ENCODE data around the gene MSN. TPM values are rescaled to one million over a fixed set of nuclear protein-coding genes. Genes with fewer than 3 reads are reported as not detected.
A peak's percentile ranks its signal among the peaks of the same experiment; 100 is the strongest.

Gene MSN
- total RNA-seq, 2 experiments from 2014 or later = 268 to 273 TPM

DNA sequence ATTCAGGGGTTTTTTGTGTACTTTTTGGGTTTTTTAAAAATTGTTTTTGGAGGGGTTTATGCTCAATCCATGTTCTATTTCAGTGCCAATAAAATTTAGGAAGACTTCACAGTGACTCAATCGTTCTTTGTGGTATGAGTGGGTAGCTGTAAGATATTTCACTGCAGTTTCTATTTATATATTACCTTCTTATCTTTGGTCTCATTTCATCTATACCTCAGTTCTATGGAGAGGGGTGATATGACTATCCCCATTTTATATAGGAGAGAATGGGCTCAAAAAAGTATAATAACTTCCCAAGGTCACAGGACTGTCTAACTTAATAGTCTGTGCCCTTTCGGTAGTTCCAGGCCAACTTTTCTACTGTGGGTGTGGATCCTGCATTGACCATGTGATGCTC, 74.4 kb downstream of the MSN start:
- H3K4me3 Mint-ChIP-seq = no peak overlapping the region
- POLR2A ChIA-PET = no interaction called here
- Histone ChIP-seq H3K9me3 (ENCODE audit: control insufficient read depth in 1 of 2, insufficient read depth in 1 of 2, low read length in 2 of 2) (no peaks in the 10 kb centered on the region), H3K36me3 (ENCODE audit: insufficient read depth, low read length) (peaks cover 60% of the 10 kb centered on the region), H3K27ac (ENCODE audit: low read depth in 1 of 2, low read length in 2 of 2) (no peak overlapping the region), H3K4me3 (ENCODE audit: low read length) (no peak overlapping the region), H3K27me3 (ENCODE audit: control insufficient read depth in 1 of 2, insufficient read depth in 2 of 2, low read length in 2 of 2) (no peaks in the 10 kb centered on the region), H3K4me1 (ENCODE audit: insufficient read depth, low read length) (peaks cover 5% of the 10 kb centered on the region)
- CTCF ChIA-PET = no interaction called here
- no peak for DNase-seq
- no peak for ATAC-seq (ENCODE audit: poor library complexity)
- no peak for TF ChIP-seq CTCF (IDR thresholded peaks at IDR 0.05)
- H3K36me3 Mint-ChIP-seq (ENCODE audit: low read depth) = peaks cover 60% of the 10 kb centered on the region
- peaks cover 41% of the 10 kb centered on the region for H3K4me1 Mint-ChIP-seq (ENCODE audit: low read depth)
- peak overlapping the region; percentile 61 for H3K27ac Mint-ChIP-seq
- H3K9me3 Mint-ChIP-seq = no peaks in the 10 kb centered on the region
- no peaks in the 10 kb centered on the region for H3K27me3 Mint-ChIP-seq
- intact Hi-C loops (cut with DNase I, micrococcal nuclease) = no loop called here

DNA sequence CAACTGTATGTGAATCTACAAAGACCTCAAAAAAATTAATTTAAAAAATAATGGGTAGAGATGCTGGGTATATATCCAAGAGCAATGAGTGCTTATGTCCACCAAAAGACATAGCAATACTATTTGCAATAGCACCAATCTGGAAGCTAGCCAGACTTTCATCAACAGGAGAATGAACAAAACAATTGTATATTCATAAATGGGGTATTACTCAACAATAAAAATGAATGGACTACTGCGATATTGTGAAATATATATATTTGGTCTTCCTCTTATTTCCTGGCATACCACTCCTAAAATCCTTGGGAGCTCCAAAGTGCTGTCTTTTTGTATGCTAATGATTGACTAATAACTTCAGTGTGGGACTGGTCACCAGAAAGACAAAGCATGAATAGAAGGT, 77.5 kb downstream of the MSN start:
- DNase-seq = no peak
- H3K4me3 Mint-ChIP-seq = no peak overlapping the region
- no peak overlapping the region for H3K27ac ChIP-seq (ENCODE audit: low read depth in 1 of 2, low read length in 2 of 2)
- ChIA-PET POLR2A (no interaction called here), CTCF (no interaction called here)
- H3K36me3 Mint-ChIP-seq (ENCODE audit: low read depth) = peaks cover 29% of the 10 kb centered on the region
- no peaks in the 10 kb centered on the region for H3K9me3 ChIP-seq (ENCODE audit: control insufficient read depth in 1 of 2, insufficient read depth in 1 of 2, low read length in 2 of 2)
- no peaks in the 10 kb centered on the region for H3K9me3 Mint-ChIP-seq
- H3K36me3 ChIP-seq (ENCODE audit: insufficient read depth, low read length) = peaks cover 28% of the 10 kb centered on the region
- H3K4me3 ChIP-seq (ENCODE audit: low read length) = no peak overlapping the region
- ATAC-seq (ENCODE audit: poor library complexity) = no peak
- H3K27me3 Mint-ChIP-seq = no peaks in the 10 kb centered on the region
- intact Hi-C loops (cut with DNase I, micrococcal nuclease) = loop anchor here in 1 of 2 experiments (5.0 kb wide), 1 partner anchor 242 kb away; no protein-coding TSS in a partner anchor
- H3K27me3 ChIP-seq (ENCODE audit: control insufficient read depth in 1 of 2, insufficient read depth in 2 of 2, low read length in 2 of 2) = no peaks in the 10 kb centered on the region
- peaks cover 5% of the 10 kb centered on the region for H3K4me1 ChIP-seq (ENCODE audit: insufficient read depth, low read length)
- H3K4me1 Mint-ChIP-seq (ENCODE audit: low read depth) = peaks cover 49% of the 10 kb centered on the region
- no peak for TF ChIP-seq CTCF (IDR thresholded peaks at IDR 0.05)
- peak overlapping the region; percentile 34 for H3K27ac Mint-ChIP-seq

GRCh38 chrX:65745427-65745826, 78.0 kb downstream of the MSN start:
- CTCF ChIA-PET = no interaction called here
- H3K27me3 Mint-ChIP-seq = no peaks in the 10 kb centered on the region
- POLR2A ChIA-PET = no interaction called here

More at GRCh38 chrX:65745427-65745826, 78.0 kb downstream of the MSN start:
- H3K27ac Mint-ChIP-seq = peak overlapping the region; percentile 34
- intact Hi-C loops (cut with DNase I, micrococcal nuclease) = loop anchor here in 1 of 2 experiments (5.0 kb wide), 1 partner anchor 242 kb away; no protein-coding TSS in a partner anchor
- no peaks in the 10 kb centered on the region for H3K9me3 ChIP-seq (ENCODE audit: control insufficient read depth in 1 of 2, insufficient read depth in 1 of 2, low read length in 2 of 2)
- ATAC-seq (ENCODE audit: poor library complexity) (no peak), DNase-seq (peak in 4 of 14 experiments; percentile 24 to 40 (median 32))
- H3K36me3 ChIP-seq (ENCODE audit: insufficient read depth, low read length) = peaks cover 24% of the 10 kb centered on the region
- no peaks in the 10 kb centered on the region for H3K27me3 ChIP-seq (ENCODE audit: control insufficient read depth in 1 of 2, insufficient read depth in 2 of 2, low read length in 2 of 2)
- H3K4me1 Mint-ChIP-seq (ENCODE audit: low read depth) = peaks cover 50% of the 10 kb centered on the region
- H3K4me3 Mint-ChIP-seq = no peak overlapping the region
- peaks cover 5% of the 10 kb centered on the region for H3K4me1 ChIP-seq (ENCODE audit: insufficient read depth, low read length)
- no peak overlapping the region for H3K4me3 ChIP-seq (ENCODE audit: low read length)
- no peaks in the 10 kb centered on the region for H3K9me3 Mint-ChIP-seq
- H3K27ac ChIP-seq (ENCODE audit: low read depth in 1 of 2, low read length in 2 of 2) = no peak overlapping the region
- TF ChIP-seq CTCF (IDR thresholded peaks at IDR 0.05) = no peak
- H3K36me3 Mint-ChIP-seq (ENCODE audit: low read depth) = peaks cover 24% of the 10 kb centered on the region

All from CD4-positive, alpha-beta T cell (primary cell).